Measurements from ENCODE around the gene MAGI1. TPM values are rescaled to one million over a fixed set of nuclear protein-coding genes. Genes with fewer than 3 reads are reported as not detected.

MAGI1 gene
- polyA plus RNA-seq, 2 donors = 6.0 to 10.6 TPM

DNA sequence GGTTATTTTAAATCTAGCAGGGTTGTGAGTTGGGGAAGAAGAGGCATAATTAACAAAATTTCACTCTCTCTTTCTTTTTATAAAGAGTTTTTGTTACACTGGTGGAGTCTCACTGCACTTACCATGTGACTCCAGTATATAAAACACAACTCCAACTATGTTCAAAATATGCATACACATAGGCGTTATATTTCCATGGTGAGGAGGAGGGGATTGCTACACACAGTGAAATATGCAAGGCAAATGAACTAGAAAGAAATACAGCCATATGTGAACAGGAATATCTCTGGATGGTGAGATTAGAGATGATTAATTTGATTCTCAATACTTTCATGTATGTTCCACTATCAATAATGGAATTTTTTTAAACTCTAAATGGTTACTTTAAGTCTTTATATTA is 385.0 kb downstream of the MAGI1 start:
- Histone ChIP-seq H3K9me3 (ENCODE audit: control insufficient read depth in 2 of 2, insufficient read depth in 1 of 2, low read depth in 1 of 2, low read length in 1 of 2) (no peaks in the 10 kb centered on the region), H3K4me1 (ENCODE audit: control insufficient read depth in 2 of 2, insufficient read depth in 2 of 2, low read length in 1 of 2) (no peaks in the 10 kb centered on the region), H3K4me3 (ENCODE audit: low read depth in 1 of 2, low read length in 2 of 2) (no peak overlapping the region), H3K27ac (ENCODE audit: low read depth in 2 of 2, low read length in 1 of 2) (no peak overlapping the region), H3K27me3 (ENCODE audit: control insufficient read depth in 1 of 2, insufficient read depth in 2 of 2, low read length in 2 of 2) (no peaks in the 10 kb centered on the region), H3K36me3 (ENCODE audit: control insufficient read depth in 2 of 2, insufficient read depth in 2 of 2, low read length in 1 of 2) (no peaks in the 10 kb centered on the region)
- 81 to 94% methylated on average over 1 of the region's 1 CpG for WGBS, 2 donors

DNA sequence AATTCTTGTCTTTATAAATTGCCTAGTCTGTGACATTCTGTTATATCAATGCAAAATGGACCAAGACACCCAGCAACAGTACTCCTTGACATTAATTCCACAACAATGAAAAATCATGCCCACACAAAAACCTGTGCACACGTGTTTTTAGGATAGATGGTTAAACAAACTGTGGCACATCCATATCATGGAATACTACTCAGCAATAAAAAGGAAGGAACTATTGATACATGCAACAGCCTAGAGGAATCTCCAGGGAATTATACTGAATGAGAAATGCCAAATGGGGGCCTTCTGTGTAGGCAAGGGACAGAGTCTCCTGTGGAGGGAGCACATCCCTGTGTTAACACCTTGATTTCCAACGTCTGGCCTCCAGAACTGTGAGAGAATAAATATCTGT is 388.5 kb downstream of the MAGI1 start:
- H3K36me3 ChIP-seq (ENCODE audit: control insufficient read depth in 2 of 2, insufficient read depth in 2 of 2, low read length in 1 of 2) = no peaks in the 10 kb centered on the region
- H3K9me3 ChIP-seq (ENCODE audit: control insufficient read depth in 2 of 2, insufficient read depth in 1 of 2, low read depth in 1 of 2, low read length in 1 of 2) = no peaks in the 10 kb centered on the region
- no peaks in the 10 kb centered on the region for H3K27me3 ChIP-seq (ENCODE audit: control insufficient read depth in 1 of 2, insufficient read depth in 2 of 2, low read length in 2 of 2)
- no peak overlapping the region for H3K4me3 ChIP-seq (ENCODE audit: low read depth in 1 of 2, low read length in 2 of 2)
- 89 to 90% methylated on average over 2 of the region's 2 CpGs for WGBS, 2 donors
- H3K27ac ChIP-seq (ENCODE audit: low read depth in 2 of 2, low read length in 1 of 2) = no peak overlapping the region
- H3K4me1 ChIP-seq (ENCODE audit: control insufficient read depth in 2 of 2, insufficient read depth in 2 of 2, low read length in 1 of 2) = no peaks in the 10 kb centered on the region

DNA sequence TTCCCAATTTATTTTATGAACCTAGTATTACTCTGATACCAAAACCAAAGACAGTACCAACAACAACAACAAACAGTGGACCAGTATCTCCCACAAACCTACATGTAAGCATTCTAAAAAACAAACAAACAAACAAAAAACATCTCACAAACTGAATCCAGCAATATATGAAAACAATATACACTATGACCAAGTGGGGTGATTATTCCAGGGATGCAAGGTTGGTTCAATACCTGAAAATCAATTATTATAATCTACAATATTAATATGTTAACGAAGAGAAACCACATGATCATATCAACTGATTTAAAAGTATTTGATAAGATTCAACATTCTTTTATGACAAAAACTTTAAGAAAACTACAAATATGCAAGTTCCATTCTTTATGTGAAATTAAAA is 391.3 kb downstream of the MAGI1 start:
- no peaks in the 10 kb centered on the region for H3K9me3 ChIP-seq (ENCODE audit: control insufficient read depth in 2 of 2, insufficient read depth in 1 of 2, low read depth in 1 of 2, low read length in 1 of 2)
- H3K27ac ChIP-seq (ENCODE audit: low read depth in 2 of 2, low read length in 1 of 2) = no peak overlapping the region
- no peaks in the 10 kb centered on the region for H3K27me3 ChIP-seq (ENCODE audit: control insufficient read depth in 1 of 2, insufficient read depth in 2 of 2, low read length in 2 of 2)
- H3K4me3 ChIP-seq (ENCODE audit: low read depth in 1 of 2, low read length in 2 of 2) = no peak overlapping the region
- no peaks in the 10 kb centered on the region for H3K36me3 ChIP-seq (ENCODE audit: control insufficient read depth in 2 of 2, insufficient read depth in 2 of 2, low read length in 1 of 2)
- 89 to 97% methylated on average over 1 of the region's 1 CpG for WGBS, 2 donors
- H3K4me1 ChIP-seq (ENCODE audit: control insufficient read depth in 2 of 2, insufficient read depth in 2 of 2, low read length in 1 of 2) = no peaks in the 10 kb centered on the region

DNA sequence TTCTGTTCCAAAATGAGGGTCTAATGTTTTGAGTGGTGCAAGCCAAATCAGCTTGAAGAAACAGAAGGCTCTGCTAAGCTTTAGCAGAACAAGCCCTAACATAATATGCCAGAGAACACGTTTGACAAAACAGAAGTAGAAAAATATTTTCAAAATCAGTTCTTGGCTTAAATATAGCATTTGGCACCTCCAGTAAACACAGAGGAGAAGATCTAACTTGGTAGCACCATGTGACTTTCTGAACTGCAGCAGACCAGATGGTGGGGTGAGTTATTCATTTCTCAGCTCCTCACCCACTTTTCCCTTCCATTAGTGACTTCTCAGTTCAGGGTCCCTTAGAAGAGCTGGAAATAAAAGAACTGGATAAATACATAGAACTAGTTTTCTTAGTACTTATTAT is 395.8 kb downstream of the MAGI1 start:
- no peaks in the 10 kb centered on the region for H3K4me1 ChIP-seq (ENCODE audit: control insufficient read depth in 2 of 2, insufficient read depth in 2 of 2, low read length in 1 of 2)
- no peak overlapping the region for H3K27ac ChIP-seq (ENCODE audit: low read depth in 2 of 2, low read length in 1 of 2)
- H3K27me3 ChIP-seq (ENCODE audit: control insufficient read depth in 1 of 2, insufficient read depth in 2 of 2, low read length in 2 of 2) = no peaks in the 10 kb centered on the region
- no peaks in the 10 kb centered on the region for H3K9me3 ChIP-seq (ENCODE audit: control insufficient read depth in 2 of 2, insufficient read depth in 1 of 2, low read depth in 1 of 2, low read length in 1 of 2)
- no peak overlapping the region for H3K4me3 ChIP-seq (ENCODE audit: low read depth in 1 of 2, low read length in 2 of 2)
- 15 to 31% methylated on average over 1 of the region's 1 CpG for WGBS, 2 donors
- no peaks in the 10 kb centered on the region for H3K36me3 ChIP-seq (ENCODE audit: control insufficient read depth in 2 of 2, insufficient read depth in 2 of 2, low read length in 1 of 2)

DNA sequence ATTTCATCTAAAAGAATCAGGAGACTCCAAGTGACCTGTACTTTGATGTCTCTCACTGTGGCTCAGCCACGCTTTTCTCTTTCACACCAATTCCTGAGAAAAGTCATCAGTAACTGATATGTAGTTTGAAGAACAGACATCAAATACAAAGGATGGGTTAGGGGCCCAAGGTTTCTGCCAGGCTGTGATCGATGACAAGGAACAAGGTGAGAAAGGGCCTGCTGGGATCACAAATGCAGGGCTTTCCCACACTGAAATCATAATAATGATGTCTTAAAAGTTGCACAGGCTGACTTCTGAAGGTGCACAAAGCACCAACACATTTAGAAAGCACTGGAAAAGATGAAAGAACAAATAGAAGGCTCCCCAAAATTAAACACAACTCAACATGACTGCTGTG is 396.9 kb downstream of the MAGI1 start:
- Histone ChIP-seq H3K27ac (ENCODE audit: low read depth in 2 of 2, low read length in 1 of 2) (no peak overlapping the region), H3K36me3 (ENCODE audit: control insufficient read depth in 2 of 2, insufficient read depth in 2 of 2, low read length in 1 of 2) (no peaks in the 10 kb centered on the region), H3K4me1 (ENCODE audit: control insufficient read depth in 2 of 2, insufficient read depth in 2 of 2, low read length in 1 of 2) (no peaks in the 10 kb centered on the region), H3K9me3 (ENCODE audit: control insufficient read depth in 2 of 2, insufficient read depth in 1 of 2, low read depth in 1 of 2, low read length in 1 of 2) (no peaks in the 10 kb centered on the region), H3K27me3 (ENCODE audit: control insufficient read depth in 1 of 2, insufficient read depth in 2 of 2, low read length in 2 of 2) (no peaks in the 10 kb centered on the region), H3K4me3 (ENCODE audit: low read depth in 1 of 2, low read length in 2 of 2) (no peak overlapping the region)
- 60 to 63% methylated on average over 2 of the region's 2 CpGs for WGBS, 2 donors

DNA sequence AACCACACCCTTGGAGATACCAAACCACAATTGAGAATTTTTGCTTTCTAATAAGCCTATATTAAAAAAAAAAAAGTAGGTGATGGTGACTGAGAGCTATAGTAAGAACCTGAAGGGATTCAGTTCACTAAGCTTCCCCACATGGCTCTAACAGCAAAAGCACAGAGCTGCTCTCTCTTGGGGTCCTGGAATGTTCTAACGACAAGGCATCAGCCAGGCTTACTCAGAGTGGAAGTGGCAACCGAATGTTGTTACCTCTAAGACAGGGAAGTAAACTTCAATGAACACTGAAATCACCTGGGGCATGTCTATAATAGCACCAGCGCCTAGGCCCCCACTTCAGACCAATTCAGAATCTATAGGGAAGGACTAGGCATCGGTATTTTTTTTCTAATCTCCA is 397.7 kb downstream of the MAGI1 start:
- H3K27ac ChIP-seq (ENCODE audit: low read depth in 2 of 2, low read length in 1 of 2) = no peak overlapping the region
- H3K27me3 ChIP-seq (ENCODE audit: control insufficient read depth in 1 of 2, insufficient read depth in 2 of 2, low read length in 2 of 2) = no peaks in the 10 kb centered on the region
- no peaks in the 10 kb centered on the region for H3K4me1 ChIP-seq (ENCODE audit: control insufficient read depth in 2 of 2, insufficient read depth in 2 of 2, low read length in 1 of 2)
- H3K9me3 ChIP-seq (ENCODE audit: control insufficient read depth in 2 of 2, insufficient read depth in 1 of 2, low read depth in 1 of 2, low read length in 1 of 2) = no peaks in the 10 kb centered on the region
- H3K4me3 ChIP-seq (ENCODE audit: low read depth in 1 of 2, low read length in 2 of 2) = no peak overlapping the region
- 77 to 81% methylated on average over 4 of the region's 4 CpGs for WGBS, 2 donors
- H3K36me3 ChIP-seq (ENCODE audit: control insufficient read depth in 2 of 2, insufficient read depth in 2 of 2, low read length in 1 of 2) = no peaks in the 10 kb centered on the region

DNA sequence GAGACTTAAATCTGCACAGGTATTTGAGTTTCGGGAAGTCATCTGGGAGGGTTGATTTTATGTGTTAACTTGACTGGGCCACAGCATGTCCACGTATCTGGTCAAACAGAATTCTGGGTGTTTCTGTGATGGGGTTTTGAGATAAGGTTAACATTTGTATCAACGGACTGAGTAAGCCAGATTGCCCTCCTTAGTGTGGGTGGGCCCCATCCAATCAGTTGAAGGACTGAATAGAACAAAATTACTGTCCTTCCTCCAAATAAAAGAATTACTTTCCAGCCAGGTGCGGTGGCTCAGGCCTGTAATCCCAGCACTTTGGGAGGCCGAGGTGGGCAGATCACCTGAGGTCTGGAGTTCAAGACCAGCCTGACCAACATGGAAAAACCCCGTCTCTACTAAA is 399.3 kb downstream of the MAGI1 start:
- H3K9me3 ChIP-seq (ENCODE audit: control insufficient read depth in 2 of 2, insufficient read depth in 1 of 2, low read depth in 1 of 2, low read length in 1 of 2) = no peaks in the 10 kb centered on the region
- no peaks in the 10 kb centered on the region for H3K4me1 ChIP-seq (ENCODE audit: control insufficient read depth in 2 of 2, insufficient read depth in 2 of 2, low read length in 1 of 2)
- no peak overlapping the region for H3K4me3 ChIP-seq (ENCODE audit: low read depth in 1 of 2, low read length in 2 of 2)
- WGBS, 2 donors = 94% methylated on average over 6 of the region's 6 CpGs
- H3K27ac ChIP-seq (ENCODE audit: low read depth in 2 of 2, low read length in 1 of 2) = no peak overlapping the region
- no peaks in the 10 kb centered on the region for H3K36me3 ChIP-seq (ENCODE audit: control insufficient read depth in 2 of 2, insufficient read depth in 2 of 2, low read length in 1 of 2)
- no peaks in the 10 kb centered on the region for H3K27me3 ChIP-seq (ENCODE audit: control insufficient read depth in 1 of 2, insufficient read depth in 2 of 2, low read length in 2 of 2)

DNA sequence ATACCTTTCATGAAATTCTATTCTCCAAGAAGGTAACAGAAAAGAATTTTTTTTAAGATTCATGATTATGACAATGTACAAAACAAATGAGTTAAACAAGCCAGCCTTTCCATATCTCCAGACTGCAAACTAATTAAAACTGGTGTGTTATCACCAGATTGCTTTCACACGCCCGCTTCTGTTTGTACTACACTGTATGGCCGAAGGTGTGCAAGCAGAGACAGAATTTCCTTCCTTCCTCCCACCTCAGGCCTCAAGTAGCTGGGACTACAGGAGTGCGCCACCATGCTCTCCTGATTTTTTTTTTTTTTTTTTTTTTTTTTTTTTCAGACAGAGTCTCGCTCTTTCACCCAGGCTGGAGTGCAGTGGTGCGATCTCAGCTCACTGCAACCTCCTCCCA is 400.4 kb downstream of the MAGI1 start:
- Histone ChIP-seq H3K27ac (ENCODE audit: low read depth in 2 of 2, low read length in 1 of 2) (no peak overlapping the region), H3K4me1 (ENCODE audit: control insufficient read depth in 2 of 2, insufficient read depth in 2 of 2, low read length in 1 of 2) (no peaks in the 10 kb centered on the region), H3K9me3 (ENCODE audit: control insufficient read depth in 2 of 2, insufficient read depth in 1 of 2, low read depth in 1 of 2, low read length in 1 of 2) (no peaks in the 10 kb centered on the region), H3K27me3 (ENCODE audit: control insufficient read depth in 1 of 2, insufficient read depth in 2 of 2, low read length in 2 of 2) (no peaks in the 10 kb centered on the region), H3K36me3 (ENCODE audit: control insufficient read depth in 2 of 2, insufficient read depth in 2 of 2, low read length in 1 of 2) (no peaks in the 10 kb centered on the region), H3K4me3 (ENCODE audit: low read depth in 1 of 2, low read length in 2 of 2) (no peak overlapping the region)
- 87 to 92% methylated on average over 6 of the region's 6 CpGs for WGBS, 2 donors

DNA sequence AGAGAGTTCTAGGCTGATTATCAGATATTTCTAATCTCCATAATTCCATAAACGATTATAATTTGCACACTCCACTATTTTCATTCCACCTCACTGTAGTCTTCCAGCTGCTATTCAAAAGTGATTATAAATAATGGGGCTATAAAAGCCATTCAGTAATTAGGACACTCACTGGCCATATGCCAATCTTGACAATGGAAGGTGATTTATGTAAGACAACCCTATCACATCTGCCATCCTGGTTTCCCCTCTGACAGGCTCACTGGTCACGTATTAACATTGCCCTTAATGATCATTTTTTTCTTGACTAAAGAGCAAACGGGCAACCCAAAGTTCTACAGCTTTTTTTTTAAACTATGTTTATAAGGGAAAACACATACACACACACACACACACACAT is 402.4 kb downstream of the MAGI1 start:
- Histone ChIP-seq H3K27ac (ENCODE audit: low read depth in 2 of 2, low read length in 1 of 2) (no peak overlapping the region), H3K4me3 (ENCODE audit: low read depth in 1 of 2, low read length in 2 of 2) (no peak overlapping the region), H3K36me3 (ENCODE audit: control insufficient read depth in 2 of 2, insufficient read depth in 2 of 2, low read length in 1 of 2) (no peaks in the 10 kb centered on the region), H3K4me1 (ENCODE audit: control insufficient read depth in 2 of 2, insufficient read depth in 2 of 2, low read length in 1 of 2) (no peaks in the 10 kb centered on the region), H3K27me3 (ENCODE audit: control insufficient read depth in 1 of 2, insufficient read depth in 2 of 2, low read length in 2 of 2) (no peaks in the 10 kb centered on the region), H3K9me3 (ENCODE audit: control insufficient read depth in 2 of 2, insufficient read depth in 1 of 2, low read depth in 1 of 2, low read length in 1 of 2) (no peaks in the 10 kb centered on the region)
- WGBS, 2 donors = 53 to 56% methylated on average over 3 of the region's 3 CpGs

DNA sequence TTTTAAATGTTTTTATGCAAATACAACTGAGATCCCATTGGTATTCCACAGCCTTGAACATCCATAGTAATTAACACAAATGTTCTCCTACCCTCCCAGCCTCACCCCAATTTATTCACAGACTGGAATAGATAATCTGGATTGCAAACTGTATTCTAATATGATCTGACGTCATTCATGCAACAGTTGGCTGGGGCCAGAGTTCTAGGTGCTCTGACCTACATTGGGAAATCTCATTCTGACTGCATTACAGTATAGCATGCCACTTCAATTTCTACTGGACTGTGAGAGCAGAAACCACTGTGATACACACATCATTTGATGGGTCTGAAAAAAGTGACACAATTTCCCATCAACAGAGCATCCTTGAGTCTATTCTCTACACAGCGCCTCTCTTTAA is 403.1 kb downstream of the MAGI1 start:
- H3K9me3 ChIP-seq (ENCODE audit: control insufficient read depth in 2 of 2, insufficient read depth in 1 of 2, low read depth in 1 of 2, low read length in 1 of 2) = no peaks in the 10 kb centered on the region
- no peak overlapping the region for H3K27ac ChIP-seq (ENCODE audit: low read depth in 2 of 2, low read length in 1 of 2)
- WGBS, 2 donors = 80 to 89% methylated on average over 2 of the region's 2 CpGs
- H3K36me3 ChIP-seq (ENCODE audit: control insufficient read depth in 2 of 2, insufficient read depth in 2 of 2, low read length in 1 of 2) = no peaks in the 10 kb centered on the region
- H3K27me3 ChIP-seq (ENCODE audit: control insufficient read depth in 1 of 2, insufficient read depth in 2 of 2, low read length in 2 of 2) = no peaks in the 10 kb centered on the region
- no peak overlapping the region for H3K4me3 ChIP-seq (ENCODE audit: low read depth in 1 of 2, low read length in 2 of 2)
- no peaks in the 10 kb centered on the region for H3K4me1 ChIP-seq (ENCODE audit: control insufficient read depth in 2 of 2, insufficient read depth in 2 of 2, low read length in 1 of 2)
